Mesendoderm (in vitro differentiated cells): ENCODE data around the gene AFM.

Source experiments
- DNase-seq: peaks from one replicate; pipeline ENCODE4 v3.0.0; 2013
- H2AK5ac ChIP-seq: 2 replicates; pipeline ENCODE4 v1.6.1; 2013; ENCODE audit warnings: low read length, inconsistent platforms
- H2BK120ac ChIP-seq: 2 replicates; pipeline ENCODE4 v1.6.1; 2013; ENCODE audit warnings: low read depth, mild to moderate bottlenecking, low read length, moderate library complexity, mixed read lengths
- H2BK15ac ChIP-seq: replicated peaks from 2 replicates; pipeline ENCODE4 v1.6.1; 2013; ENCODE audit warnings: low read depth, mild to moderate bottlenecking, moderate library complexity
- H2BK5ac ChIP-seq: 2 replicates; pipeline ENCODE4 v1.6.1; 2013; ENCODE audit warnings: low read length, inconsistent platforms
- H3K18ac ChIP-seq: 2 replicates; pipeline ENCODE4 v1.6.1; 2013; ENCODE audit warnings: mild to moderate bottlenecking, low read length, mixed read lengths
- H3K23ac ChIP-seq: one replicate; pipeline ENCODE4 v1.6.1; 2013; ENCODE audit warnings: low read length
- H3K27ac ChIP-seq: 2 replicates; pipeline ENCODE4 v1.5.1; 2013; ENCODE audit warnings: low read depth, mild to moderate bottlenecking, inconsistent platforms, low read length, moderate library complexity
- H3K27me3 ChIP-seq: 2 replicates; pipeline ENCODE4 v1.6.1; 2013; ENCODE audit warnings: low read length, control low read depth, mild to moderate bottlenecking, inconsistent platforms; ENCODE audit not compliant: insufficient read depth, poor library complexity
- H3K36me3 ChIP-seq: 2 replicates; pipeline ENCODE4 v1.6.1; 2013; ENCODE audit warnings: low read length, inconsistent platforms; ENCODE audit not compliant: control insufficient read depth, insufficient read depth
- H3K4ac ChIP-seq: one replicate; pipeline ENCODE4 v1.6.1; 2013; ENCODE audit warnings: low read depth, mild to moderate bottlenecking, low read length, moderate library complexity
- H3K4me1 ChIP-seq: 2 replicates; pipeline ENCODE4 v1.6.1; 2013; ENCODE audit warnings: low read depth, low read length, inconsistent platforms; ENCODE audit not compliant: control insufficient read depth
- H3K4me2 ChIP-seq: 2 replicates; pipeline ENCODE4 v1.6.1; 2013; ENCODE audit warnings: low read length
- H3K4me3 ChIP-seq: 2 replicates; pipeline ENCODE4 v1.5.1; 2013; ENCODE audit warnings: mild to moderate bottlenecking, low read length
- H3K56ac ChIP-seq: one replicate; pipeline ENCODE4 v1.6.1; 2013; ENCODE audit warnings: low read length
- H3K79me1 ChIP-seq: 2 replicates; pipeline ENCODE4 v1.6.1; 2013; ENCODE audit warnings: low read length, inconsistent platforms
- H3K79me2 ChIP-seq: 2 replicates; pipeline ENCODE4 v1.6.1; 2013; ENCODE audit warnings: mild to moderate bottlenecking, low read length; ENCODE audit not compliant: control insufficient read depth, insufficient read depth
- H3K9ac ChIP-seq: 2 replicates; pipeline ENCODE4 v1.6.1; 2013; ENCODE audit warnings: low read length, inconsistent platforms
- H4K5ac ChIP-seq: one replicate; pipeline ENCODE4 v1.6.1; 2013; ENCODE audit warnings: low read length
- H4K8ac ChIP-seq: one replicate; pipeline ENCODE4 v1.6.1; 2013; ENCODE audit warnings: low read depth, mild to moderate bottlenecking, control low read depth, low read length, moderate library complexity
- WGBS: extraction: QIAGEN DNeasy Blood & Tissue Kit; methylation state at CpG from one replicate; pipeline ENCODE4 v1.1.7; 2013; ENCODE audit warnings: low lambda C conversion rate, missing lambda C conversion rate; ENCODE audit not compliant: insufficient coverage; ENCODE audit errors: extremely low coverage; 5-methylcytosine and 5-hydroxymethylcytosine counted together

Gene AFM

GRCh38 chr4:73499996-73500765, 18.6 kb downstream of the AFM start:
- Histone ChIP-seq H3K56ac (no peak overlapping the region), H3K9ac (no peak overlapping the region), H3K27me3 (no peaks in the 10 kb centered on the region), H3K4me3 (no peak overlapping the region), H2BK5ac (no peak overlapping the region), H3K4me2 (no peak overlapping the region), H3K27ac (no peak overlapping the region), H2BK15ac (no peak overlapping the region), H2AK5ac (no peak overlapping the region), H3K18ac (no peak overlapping the region), H3K79me2 (no peaks in the 10 kb centered on the region), H4K5ac (no peak overlapping the region), H3K36me3 (no peaks in the 10 kb centered on the region), H3K23ac (no peak overlapping the region), H3K79me1 (no peaks in the 10 kb centered on the region), H2BK120ac (no peak overlapping the region), H3K4ac (no peak overlapping the region), H3K4me1 (no peaks in the 10 kb centered on the region), H4K8ac (no peak overlapping the region)
- no peak for DNase-seq
- no CpG with 5 or more reads among the region's 4 CpGs for WGBS

- Histone ChIP-seq H3K4me3 (no peak overlapping the region), H3K27me3 (no peaks in the 10 kb centered on the region), H2AK5ac (no peak overlapping the region), H3K56ac (no peak overlapping the region), H4K8ac (no peak overlapping the region), H3K79me2 (no peaks in the 10 kb centered on the region), H3K18ac (no peak overlapping the region), H3K4me2 (no peak overlapping the region), H3K27ac (no peak overlapping the region), H3K4ac (no peak overlapping the region), H2BK5ac (no peak overlapping the region), H3K23ac (no peak overlapping the region), H2BK120ac (no peak overlapping the region), H3K4me1 (no peaks in the 10 kb centered on the region), H3K9ac (no peak overlapping the region), H3K79me1 (no peaks in the 10 kb centered on the region), H2BK15ac (no peak overlapping the region), H3K36me3 (no peaks in the 10 kb centered on the region), H4K5ac (no peak overlapping the region)
- no CpG with 5 or more reads among the region's 5 CpGs for WGBS
- DNase-seq: no peak
Measured at GRCh38 chr4:73501664-73502265, 20.2 kb downstream of the AFM start.

GRCh38 chr4:73505567-73505966, 24.0 kb downstream of the AFM start:
- Histone ChIP-seq H3K27ac (no peak overlapping the region), H3K79me2 (no peaks in the 10 kb centered on the region), H3K79me1 (no peaks in the 10 kb centered on the region), H3K36me3 (no peaks in the 10 kb centered on the region), H2BK120ac (no peak overlapping the region), H2AK5ac (no peak overlapping the region), H3K18ac (no peak overlapping the region), H3K9ac (no peak overlapping the region), H2BK15ac (no peak overlapping the region), H4K5ac (no peak overlapping the region), H3K4me2 (no peak overlapping the region), H3K4me3 (no peak overlapping the region), H3K23ac (no peak overlapping the region), H3K4ac (no peak overlapping the region), H3K4me1 (no peaks in the 10 kb centered on the region), H4K8ac (no peak overlapping the region), H3K27me3 (no peaks in the 10 kb centered on the region), H3K56ac (no peak overlapping the region), H2BK5ac (no peak overlapping the region)
- WGBS: no CpG with 5 or more reads among the region's 2 CpGs
- DNase-seq: no peak

- H3K36me3 ChIP-seq: no peaks in the 10 kb centered on the region
- H3K56ac ChIP-seq: no peak overlapping the region
- no peak overlapping the region for H3K4ac ChIP-seq
- H3K18ac ChIP-seq: no peak overlapping the region
- H3K23ac ChIP-seq: no peak overlapping the region
- H4K5ac ChIP-seq: no peak overlapping the region
- no peak overlapping the region for H3K9ac ChIP-seq
- no peaks in the 10 kb centered on the region for H3K79me2 ChIP-seq
- H3K27ac ChIP-seq: no peak overlapping the region
- H4K8ac ChIP-seq: no peak overlapping the region
- no peaks in the 10 kb centered on the region for H3K79me1 ChIP-seq
- H2AK5ac ChIP-seq: no peak overlapping the region
- no peak overlapping the region for H2BK15ac ChIP-seq
- DNase-seq: no peak
- H3K4me2 ChIP-seq: no peak overlapping the region
- no peaks in the 10 kb centered on the region for H3K27me3 ChIP-seq
- H2BK5ac ChIP-seq: no peak overlapping the region
- no peak overlapping the region for H2BK120ac ChIP-seq
- H3K4me1 ChIP-seq: no peaks in the 10 kb centered on the region
- H3K4me3 ChIP-seq: no peak overlapping the region
Measured at GRCh38 chr4:73507541-73507940, 26.0 kb downstream of the AFM start.

- no peak for DNase-seq
- Histone ChIP-seq H3K79me1 (no peaks in the 10 kb centered on the region), H3K18ac (no peak overlapping the region), H4K5ac (no peak overlapping the region), H3K79me2 (no peaks in the 10 kb centered on the region), H3K27me3 (no peaks in the 10 kb centered on the region), H3K4me1 (no peaks in the 10 kb centered on the region), H3K56ac (no peak overlapping the region), H3K27ac (no peak overlapping the region), H2BK5ac (no peak overlapping the region), H4K8ac (no peak overlapping the region), H3K36me3 (no peaks in the 10 kb centered on the region), H3K4me3 (no peak overlapping the region), H3K4ac (no peak overlapping the region), H2AK5ac (no peak overlapping the region), H3K4me2 (no peak overlapping the region), H3K23ac (no peak overlapping the region), H2BK120ac (no peak overlapping the region), H2BK15ac (no peak overlapping the region), H3K9ac (no peak overlapping the region)
- WGBS: no CpG with 5 or more reads among the region's 3 CpGs
Measured at GRCh38 chr4:73508651-73509050, 27.1 kb downstream of the AFM start.

- no peak overlapping the region for H2BK5ac ChIP-seq
- no peaks in the 10 kb centered on the region for H3K36me3 ChIP-seq
- no peak overlapping the region for H4K5ac ChIP-seq
- no peak overlapping the region for H3K4me3 ChIP-seq
- H3K4me2 ChIP-seq: no peak overlapping the region
- no peak overlapping the region for H3K56ac ChIP-seq
- H2BK15ac ChIP-seq: no peak overlapping the region
- no peak overlapping the region for H3K23ac ChIP-seq
- H4K8ac ChIP-seq: no peak overlapping the region
- H2BK120ac ChIP-seq: no peak overlapping the region
- H3K27me3 ChIP-seq: no peaks in the 10 kb centered on the region
- H3K79me2 ChIP-seq: no peaks in the 10 kb centered on the region
- no peak overlapping the region for H3K4ac ChIP-seq
- no peak overlapping the region for H3K27ac ChIP-seq
- H3K9ac ChIP-seq: no peak overlapping the region
- no peak overlapping the region for H3K18ac ChIP-seq
- H3K4me1 ChIP-seq: peaks cover 4% of the 10 kb centered on the region
- no peak overlapping the region for H2AK5ac ChIP-seq
- no peak for DNase-seq
- H3K79me1 ChIP-seq: no peaks in the 10 kb centered on the region
- no CpG with 5 or more reads among the region's 3 CpGs for WGBS
Measured at GRCh38 chr4:73518340-73518739, 36.8 kb downstream of the AFM start.
